HG02943 (cell line): ENCODE measurements around the gene PLXDC2.

Experiments used
- ATAC-seq: cut with Tn5 transposase; IDR thresholded peaks from one replicate; pipeline ENCODE4 v1.9.1; 2021; ENCODE audit warnings: mild to moderate bottlenecking, low read depth, moderate library complexity; ENCODE audit not compliant: unreplicated experiment

Gene PLXDC2

GRCh38 chr10:19815036-19815730, 1.0 kb upstream of the PLXDC2 start:
- ATAC-seq: peak; percentile 2

DNA sequence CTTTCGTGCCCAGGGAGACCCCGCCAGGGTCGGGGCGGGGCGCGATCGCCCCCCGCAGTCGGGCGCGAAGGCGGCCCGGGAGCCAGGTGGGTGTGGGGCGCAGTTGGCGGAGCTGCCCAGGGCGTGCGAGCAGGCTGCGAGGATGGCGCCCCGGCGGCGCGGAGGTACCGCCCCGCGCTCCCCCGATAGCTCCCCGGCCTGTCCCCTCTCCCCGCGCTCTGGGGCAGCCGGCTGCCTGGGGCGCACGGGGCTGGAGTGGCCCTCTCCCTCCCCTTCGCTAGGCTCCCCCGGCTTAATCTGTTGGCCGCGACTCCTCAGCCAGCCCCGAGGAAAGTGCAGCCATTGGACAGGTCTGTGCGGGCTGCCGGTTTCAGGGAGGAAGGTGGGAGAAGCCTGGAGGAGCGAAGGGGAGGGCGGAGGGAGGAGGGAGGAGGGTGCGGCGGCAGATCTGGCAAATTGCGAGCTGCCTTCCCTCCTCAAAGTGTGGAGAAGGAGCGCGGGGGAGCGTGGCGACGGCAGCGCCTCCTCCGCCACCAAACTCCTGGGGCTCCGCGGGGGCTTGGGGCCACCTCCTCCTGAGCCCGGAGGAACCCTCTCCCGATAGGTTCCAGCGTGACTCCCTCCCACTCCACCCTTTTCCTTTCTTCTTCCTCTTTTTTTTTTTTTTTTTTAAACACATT, 361 bp upstream of the PLXDC2 start:
- peak; percentile 32 for ATAC-seq

- peak; percentile 29 for ATAC-seq
Observed at GRCh38 chr10:19817231-19817933, 1.1 kb downstream of the PLXDC2 start.

DNA sequence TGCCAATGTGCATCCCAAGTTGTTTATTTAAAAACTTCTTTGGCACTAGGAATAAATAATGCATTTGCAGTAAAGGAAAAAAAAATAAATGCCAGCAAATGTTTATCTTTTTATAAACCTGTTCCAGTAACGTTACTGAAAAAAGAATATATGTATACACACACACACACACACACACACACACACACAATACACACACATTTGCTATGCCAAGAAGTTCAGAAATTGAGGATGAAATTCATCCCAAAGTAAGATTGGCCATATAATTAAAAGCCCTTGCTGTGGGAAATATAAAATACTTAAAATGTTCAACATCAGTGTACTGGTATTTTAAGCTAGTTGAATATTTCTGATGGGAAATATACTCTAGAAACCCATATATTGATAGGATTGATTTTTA, 2.6 kb downstream of the PLXDC2 start:
- no peak for ATAC-seq

DNA sequence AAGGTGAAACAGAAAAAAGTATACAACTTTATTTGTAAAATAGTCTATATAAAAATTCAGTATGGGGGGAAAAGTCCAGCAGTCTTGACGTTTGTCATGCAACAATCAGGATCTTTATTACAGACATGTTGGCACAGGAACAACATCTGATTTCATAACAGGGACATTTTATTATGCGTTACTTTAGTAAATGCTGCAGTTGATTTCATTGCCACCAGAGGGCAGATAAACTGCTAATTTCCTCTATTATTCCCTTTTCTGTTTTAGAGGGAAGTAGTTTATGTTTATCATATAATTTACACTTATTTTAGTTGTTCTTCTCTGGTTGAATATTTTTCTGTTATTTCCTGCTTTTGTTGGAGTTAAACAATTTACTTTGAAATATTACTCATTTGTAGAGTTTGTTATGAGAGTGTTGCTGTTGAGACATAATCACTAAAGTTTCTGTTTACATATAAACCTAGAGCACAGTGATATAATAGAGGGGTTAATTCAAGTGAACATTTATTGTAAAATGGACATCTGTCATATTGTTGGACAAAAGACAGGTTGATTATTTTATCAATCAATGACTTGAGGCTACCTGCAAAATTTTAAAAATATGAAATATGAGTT, 3.3 kb downstream of the PLXDC2 start:
- no peak for ATAC-seq

GRCh38 chr10:19824381-19825342, 8.4 kb downstream of the PLXDC2 start:
- no peak for ATAC-seq

DNA sequence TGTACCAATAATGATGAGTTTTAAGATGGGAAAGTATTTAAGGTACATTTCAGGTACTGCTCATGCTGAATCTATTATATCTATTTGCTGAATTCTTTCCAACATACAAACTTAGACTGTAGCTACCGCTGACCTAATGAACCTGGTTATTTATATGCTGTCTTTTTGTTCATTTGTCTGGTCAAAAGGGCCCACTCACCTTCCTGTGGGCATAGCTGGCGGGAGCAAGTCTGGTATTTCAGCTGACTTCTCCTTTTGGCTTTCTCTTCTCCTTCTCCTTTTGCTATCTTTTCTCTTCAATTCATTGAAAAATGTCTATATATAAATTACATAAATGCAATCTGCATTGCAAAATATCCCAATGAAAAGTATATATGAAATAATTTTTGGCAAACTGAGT, 9.5 kb downstream of the PLXDC2 start:
- no peak for ATAC-seq

DNA sequence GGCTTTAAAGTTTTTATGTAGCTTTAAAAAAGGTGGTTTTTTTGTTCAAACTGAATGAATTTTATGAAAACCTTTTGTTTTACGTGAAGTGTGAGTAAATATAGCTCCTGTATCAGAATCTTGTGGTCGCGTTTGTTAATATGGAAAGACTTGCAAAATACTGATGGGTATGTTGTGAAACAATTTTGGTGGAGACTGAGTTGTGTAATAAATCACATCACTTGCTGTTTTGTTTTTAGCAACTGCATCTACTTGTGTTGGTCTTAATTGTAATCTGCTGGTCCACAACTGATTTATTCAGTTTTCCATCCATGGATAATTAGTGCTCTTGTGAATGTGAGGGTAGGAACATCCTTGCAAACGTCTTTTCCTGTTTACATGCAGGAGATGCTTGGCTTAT, 10.5 kb downstream of the PLXDC2 start:
- no peak for ATAC-seq

DNA sequence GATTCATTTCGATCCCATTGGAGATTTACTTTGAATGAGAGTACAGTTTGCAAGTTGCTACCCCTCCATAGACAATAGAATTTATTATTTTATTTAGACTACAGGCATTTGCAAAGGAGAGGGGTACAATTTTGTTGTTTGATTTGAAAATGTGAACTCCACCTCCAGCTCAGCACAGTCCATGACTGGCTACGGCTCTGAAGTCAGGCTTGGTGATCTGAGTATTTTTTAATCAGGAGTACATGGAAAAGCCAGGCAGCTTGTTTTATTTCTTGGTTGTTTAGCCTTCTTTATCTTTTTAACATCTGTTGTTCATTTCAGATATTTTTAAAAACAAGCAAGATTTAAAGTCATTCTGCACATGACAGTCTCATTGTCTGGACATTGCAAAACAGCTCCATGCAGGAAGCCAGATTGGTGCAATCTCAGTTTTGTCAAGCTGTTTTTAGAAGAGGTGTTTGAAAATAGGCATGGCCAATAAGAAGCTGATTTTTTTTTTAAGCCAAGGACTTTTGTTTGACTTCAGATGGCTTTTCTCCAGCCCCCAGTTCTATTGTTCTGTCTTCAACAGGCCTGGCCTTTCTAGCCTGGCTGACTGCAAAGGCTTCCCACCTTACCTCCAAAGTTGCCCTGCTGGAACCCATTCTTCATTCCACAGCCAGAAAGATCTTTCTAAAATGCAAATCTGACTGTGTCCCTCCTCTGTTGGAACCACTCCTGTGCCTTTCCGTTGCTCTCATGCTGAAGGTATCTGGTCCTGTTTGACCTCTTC, 12.2 kb downstream of the PLXDC2 start:
- ATAC-seq: no peak

GRCh38 chr10:19832699-19833098, 16.5 kb downstream of the PLXDC2 start:
- ATAC-seq: no peak

- no peak for ATAC-seq
Observed at GRCh38 chr10:19833170-19833824, 17.1 kb downstream of the PLXDC2 start.

DNA sequence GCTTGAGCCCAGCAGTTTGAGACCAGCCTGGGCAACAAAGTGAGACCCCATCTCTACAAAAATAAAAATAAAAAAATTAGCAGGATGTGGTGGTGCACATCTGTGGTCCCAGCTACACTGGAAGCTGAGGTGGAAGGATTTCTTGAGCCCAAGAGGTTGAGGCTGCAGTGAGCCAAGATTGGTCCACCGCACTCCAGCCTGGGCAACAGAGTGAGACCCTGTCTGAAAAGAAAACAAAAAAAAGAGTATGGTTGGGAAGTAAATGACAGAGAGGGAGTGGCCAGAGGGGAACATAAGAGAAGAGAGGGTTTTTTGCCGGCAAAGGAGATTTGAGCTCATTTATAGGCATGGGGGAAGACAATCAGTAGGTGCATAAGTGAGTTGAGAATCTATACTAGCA, 19.7 kb downstream of the PLXDC2 start:
- ATAC-seq: no peak

GRCh38 chr10:19839090-19839489, 22.9 kb downstream of the PLXDC2 start:
- ATAC-seq: no peak

DNA sequence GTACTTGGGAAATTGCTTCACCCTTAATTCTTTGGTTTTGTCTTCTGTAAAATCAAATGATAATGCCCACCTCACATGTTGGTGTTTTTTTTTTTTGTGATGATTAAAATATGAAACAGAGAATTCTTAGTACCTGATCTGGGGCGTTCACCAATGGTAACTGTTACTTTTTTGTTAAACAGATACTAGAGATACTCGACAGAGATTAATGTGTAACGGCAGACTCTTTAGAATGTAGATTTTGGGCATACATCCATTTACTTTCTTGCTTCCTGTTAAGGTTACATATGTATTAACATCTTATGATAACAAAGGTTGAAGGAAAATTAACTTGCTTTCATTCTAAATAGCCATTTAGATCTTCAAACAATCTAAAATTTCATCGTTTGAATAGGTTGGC, 23.3 kb downstream of the PLXDC2 start:
- ATAC-seq: no peak

DNA sequence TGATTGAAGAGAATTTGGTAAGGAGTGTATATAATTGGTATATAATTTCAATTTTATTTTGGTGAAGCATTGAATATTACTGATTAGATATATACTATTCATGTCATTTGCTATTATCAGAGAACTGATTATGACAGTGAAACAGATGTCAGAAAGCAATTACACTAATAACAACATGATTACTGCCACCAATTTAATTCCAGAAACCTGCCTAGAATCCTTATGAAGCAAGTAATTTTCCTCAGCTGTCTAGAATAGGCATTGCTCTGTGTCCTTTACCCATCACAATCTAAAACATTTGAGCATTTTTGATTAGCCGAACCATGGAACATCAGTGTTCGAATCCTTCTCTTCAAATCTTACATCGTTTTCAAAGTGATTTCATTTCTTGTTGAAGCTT, 24.5 kb downstream of the PLXDC2 start:
- ATAC-seq: no peak

DNA sequence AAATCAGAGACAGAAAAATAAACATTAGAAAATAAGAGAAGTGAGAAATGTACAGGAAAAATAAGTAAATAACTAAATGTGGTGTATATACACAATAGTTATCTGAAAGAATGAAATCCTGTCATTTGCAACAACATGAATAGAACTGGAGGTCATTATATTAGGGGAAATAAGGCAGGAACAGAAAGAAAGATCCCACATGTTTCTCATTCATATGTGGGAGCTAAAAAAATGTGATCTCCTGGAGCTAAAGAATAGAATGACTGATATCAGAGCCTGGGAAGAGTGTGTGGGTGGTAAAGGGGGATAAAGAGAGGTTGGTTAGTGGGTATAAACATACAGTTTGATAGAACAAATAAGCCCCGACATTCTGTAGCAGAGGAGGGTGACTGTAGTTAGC, 27.3 kb downstream of the PLXDC2 start:
- ATAC-seq: no peak

DNA sequence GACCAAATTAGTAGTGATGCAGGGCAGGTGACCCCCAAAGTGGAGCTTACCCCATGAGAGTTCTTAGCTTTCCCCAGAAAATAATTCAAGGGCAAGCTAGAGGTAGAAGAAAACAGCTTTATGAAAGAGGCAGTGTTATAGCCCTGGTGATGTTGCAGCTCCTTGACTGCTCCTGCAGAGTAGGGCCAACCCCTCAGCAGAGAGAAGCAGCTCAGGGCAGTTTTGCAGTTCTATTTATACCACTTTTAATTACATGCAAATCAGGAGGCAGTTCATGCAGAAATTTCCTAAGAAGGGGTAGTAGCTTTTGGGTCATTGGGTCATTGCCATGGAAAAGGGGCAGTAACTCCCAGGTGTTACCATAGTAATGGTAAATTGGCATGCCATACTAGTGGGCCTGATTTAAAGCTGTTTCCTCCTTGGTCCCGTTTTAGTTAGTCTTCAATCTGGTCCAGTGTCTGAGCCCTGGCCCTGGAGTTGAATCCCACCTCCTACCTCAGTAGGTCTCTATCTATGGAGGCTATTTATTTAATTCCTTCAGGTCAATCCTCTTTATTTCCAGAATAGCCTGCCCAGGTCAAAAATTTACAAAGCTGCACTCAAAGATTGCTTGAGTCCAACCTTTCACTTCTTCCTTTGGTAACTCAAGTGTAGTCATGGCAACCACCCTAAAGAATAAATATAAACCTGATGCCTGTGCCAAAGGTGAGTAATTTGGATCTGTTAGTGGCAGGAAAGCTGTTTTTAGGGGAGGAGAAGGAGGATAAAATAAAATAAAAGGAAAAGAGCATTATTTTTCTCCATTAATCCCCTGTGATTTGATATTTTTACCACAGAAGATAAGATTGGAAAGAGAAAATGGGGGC, 29.5 kb downstream of the PLXDC2 start:
- no peak for ATAC-seq

DNA sequence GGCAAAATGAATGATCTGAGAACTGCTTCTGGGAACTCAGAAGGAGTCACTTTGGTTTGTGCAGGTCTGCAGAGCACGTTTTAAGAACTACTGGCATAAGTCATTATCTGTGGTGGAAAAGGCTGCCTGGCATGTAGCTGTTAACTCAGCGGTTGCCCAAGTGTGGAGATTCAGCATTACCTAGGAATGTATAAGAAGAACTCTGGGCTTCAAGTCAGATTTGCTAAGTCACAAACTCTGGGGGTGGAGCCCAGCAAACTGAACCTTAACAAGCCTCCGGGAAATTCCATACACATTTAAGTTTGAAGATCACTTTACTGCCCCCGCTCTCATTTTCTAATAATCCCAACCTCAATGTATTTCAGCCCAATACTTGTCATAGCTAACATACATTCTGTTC, 31.1 kb downstream of the PLXDC2 start:
- ATAC-seq: no peak
